ENCODE measurements around the gene ABLIM2. TPM values are rescaled to one million over a fixed set of nuclear protein-coding genes. Genes with fewer than 3 reads are reported as not detected.
A peak's percentile ranks its signal among the peaks of the same experiment; 100 is the strongest.

ABLIM2 gene
- total RNA-seq, 1 experiment from 2014 or later = 1.0 TPM

DNA sequence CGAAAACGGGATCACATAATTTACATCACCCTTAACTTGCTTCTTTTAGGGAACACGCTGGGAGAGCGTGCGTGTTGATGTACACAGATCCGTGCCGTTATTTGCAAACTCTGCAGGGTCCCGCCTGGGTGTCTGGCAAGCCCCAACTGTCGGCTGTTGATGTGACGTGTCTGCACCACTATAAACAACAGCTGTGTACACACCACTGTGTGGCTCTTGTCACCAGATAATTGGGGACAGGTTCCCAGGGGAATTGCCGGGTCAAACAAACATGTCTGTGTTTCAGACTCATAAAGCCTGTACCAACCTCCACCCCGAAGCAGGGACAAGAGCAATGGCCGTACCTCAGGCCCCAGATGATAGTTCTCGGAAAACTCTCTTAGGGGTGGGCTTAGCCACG is 113.9 kb downstream of the ABLIM2 start:
- Mint-ChIP-seq H3K27me3 (ENCODE audit: low read depth) (no peaks in the 10 kb centered on the region; the same call in 1 of the 2 replicates), H3K4me1 (peaks cover 31 to 34% of the 10 kb centered on the region in 2 experiments), H3K4me3 (no peak overlapping the region), H3K36me3 (ENCODE audit: insufficient read depth in 1 of 3, low read depth in 3 of 3) (no peaks in the 10 kb centered on the region), H3K9me3 (no peaks in the 10 kb centered on the region), H3K27ac (peak overlapping the region in 2 of 3 experiments; percentile 7 to 63; a peak in 3 of 7 replicates)
- no peak overlapping the region for H2AK5ac ChIP-seq (ENCODE audit: insufficient read length, low read length)
- H4K8ac ChIP-seq (replicated peaks; ENCODE audit: insufficient read length, low read depth, low read length) = no peak overlapping the region
- H2BK20ac ChIP-seq (ENCODE audit: low read depth, low read length, poor library complexity, severe bottlenecking) = no peak overlapping the region
- no peak overlapping the region for H2BK120ac ChIP-seq (ENCODE audit: low read depth, low read length, poor library complexity, severe bottlenecking)
- H2AFZ ChIP-seq (ENCODE audit: low read length) = no peak overlapping the region
- no peak overlapping the region for H4K91ac ChIP-seq (ENCODE audit: insufficient read length, low read depth, low read length)
- no peaks in the 10 kb centered on the region for H3K79me2 ChIP-seq (ENCODE audit: insufficient read depth, low read length)
- no peak overlapping the region for H3K9ac ChIP-seq (ENCODE audit: extremely low read depth, insufficient read length, low read length)
- no peak overlapping the region for H3K4me2 ChIP-seq (ENCODE audit: insufficient read depth, insufficient read length, low read length)
- no peaks in the 10 kb centered on the region for H3K9me3 ChIP-seq (ENCODE audit: control insufficient read depth, low read depth, low read length)
- H2BK15ac ChIP-seq (ENCODE audit: low read depth, low read length) = no peak overlapping the region
- WGBS (ENCODE audit: extremely low coverage, insufficient read length, low lambda C conversion rate) = no CpG with 5 or more reads among the region's 15 CpGs
- no peaks in the 10 kb centered on the region for H3K27me3 ChIP-seq (ENCODE audit: insufficient read depth, low read length)
- H3K23ac ChIP-seq (ENCODE audit: insufficient read length, low read depth, low read length) = no peak overlapping the region
- no peak for DNase-seq
- H3K23me2 ChIP-seq (ENCODE audit: insufficient read length, low read depth, low read length, poor library complexity, severe bottlenecking) = no peaks in the 10 kb centered on the region
- peak overlapping the region; percentile 40 for H3K18ac ChIP-seq (ENCODE audit: insufficient read length, low read depth, low read length)
- H4K20me1 ChIP-seq (ENCODE audit: control insufficient read depth, insufficient read depth, insufficient read length) = no peaks in the 10 kb centered on the region
- TF ChIP-seq CTCF (conservative IDR thresholded peaks at IDR 0.05) = no peak
- no peak overlapping the region for H2BK12ac ChIP-seq (ENCODE audit: insufficient read length, low read depth, low read length)
- no peaks in the 10 kb centered on the region for H3K79me1 ChIP-seq (ENCODE audit: insufficient read depth, low read depth, low read length, poor library complexity, severe bottlenecking)
- H3K56ac ChIP-seq (ENCODE audit: insufficient read length, low read depth, low read length) = no peak overlapping the region
- H3K14ac ChIP-seq (ENCODE audit: insufficient read depth, low read length) = no peak overlapping the region
- no peak overlapping the region for H3K27ac ChIP-seq (ENCODE audit: insufficient read length, low read depth, low read length)
- no peak overlapping the region for H2BK5ac ChIP-seq (ENCODE audit: insufficient read length, low read length)
- no peak overlapping the region for H4K5ac ChIP-seq (ENCODE audit: insufficient read length, low read depth, low read length)
- peaks cover 11% of the 10 kb centered on the region; the same call in 1 of the 2 replicates for H3K4me1 ChIP-seq (ENCODE audit: insufficient read depth, low read length)
- H3K4ac ChIP-seq (ENCODE audit: low read depth, low read length) = no peak overlapping the region
- no peak overlapping the region for H3T11ph ChIP-seq (ENCODE audit: low read length)
